ENCODE measurements around the gene FARS2.

The FARS2 gene

GRCh38 chr6:5326022-5326641 is 64.8 kb downstream of the FARS2 start:
- no peak for DNase-seq (ENCODE audit: low spot score)

GRCh38 chr6:5328800-5329199 is 67.5 kb downstream of the FARS2 start:
- DNase-seq (ENCODE audit: low spot score) = no peak

GRCh38 chr6:5331845-5332442 is 70.6 kb downstream of the FARS2 start:
- no peak for DNase-seq (ENCODE audit: low spot score)

- DNase-seq (ENCODE audit: low spot score) = peak; percentile 7
These were observed 72.3 kb downstream of the FARS2 start for GRCh38 chr6:5333658-5334057.

- DNase-seq (ENCODE audit: low spot score) = no peak
These were observed 73.0 kb downstream of the FARS2 start for GRCh38 chr6:5334341-5334740.

- no peak for DNase-seq (ENCODE audit: low spot score)
These were observed 73.7 kb downstream of the FARS2 start for GRCh38 chr6:5335020-5335419.

GRCh38 chr6:5337573-5337972 is 76.3 kb downstream of the FARS2 start:
- no peak for DNase-seq (ENCODE audit: low spot score)

- no peak for DNase-seq (ENCODE audit: low spot score)
These were observed 77.1 kb downstream of the FARS2 start for GRCh38 chr6:5338177-5338960.

GRCh38 chr6:5339786-5340185 is 78.5 kb downstream of the FARS2 start:
- DNase-seq (ENCODE audit: low spot score) = no peak

- no peak for DNase-seq (ENCODE audit: low spot score)
These were observed 80.5 kb downstream of the FARS2 start for GRCh38 chr6:5341845-5342244.

GRCh38 chr6:5343998-5344397 is 82.7 kb downstream of the FARS2 start:
- DNase-seq (ENCODE audit: low spot score) = no peak

GRCh38 chr6:5345324-5345723 is 84.0 kb downstream of the FARS2 start:
- DNase-seq (ENCODE audit: low spot score) = no peak

- no peak for DNase-seq (ENCODE audit: low spot score)
These were observed 90.4 kb downstream of the FARS2 start for GRCh38 chr6:5351552-5352210.

- no peak for DNase-seq (ENCODE audit: low spot score)
These were observed 92.7 kb downstream of the FARS2 start for GRCh38 chr6:5353971-5354370.

- no peak for DNase-seq (ENCODE audit: low spot score)
These were observed 96.2 kb downstream of the FARS2 start for GRCh38 chr6:5357486-5357885.

- no peak for DNase-seq (ENCODE audit: low spot score)
These were observed 98.1 kb downstream of the FARS2 start for GRCh38 chr6:5359417-5359816.

GRCh38 chr6:5361396-5361795 is 100.1 kb downstream of the FARS2 start:
- DNase-seq (ENCODE audit: low spot score) = no peak

- DNase-seq (ENCODE audit: low spot score) = no peak
These were observed 104.3 kb downstream of the FARS2 start for GRCh38 chr6:5365436-5366195.

GRCh38 chr6:5366941-5367340 is 105.6 kb downstream of the FARS2 start:
- no peak for DNase-seq (ENCODE audit: low spot score)

- DNase-seq (ENCODE audit: low spot score) = no peak
These were observed 106.2 kb downstream of the FARS2 start for GRCh38 chr6:5367510-5367909.

- no peak for DNase-seq (ENCODE audit: low spot score)
These were observed 112.1 kb downstream of the FARS2 start for GRCh38 chr6:5373430-5373829.

- no peak for DNase-seq (ENCODE audit: low spot score)
These were observed 117.0 kb downstream of the FARS2 start for GRCh38 chr6:5378331-5378730.
